Mesothelial cell of epicardium (in vitro differentiated cells): ENCODE results near the gene CCDC88C. TPM values are rescaled to one million over a fixed set of nuclear protein-coding genes. Genes with fewer than 3 reads are reported as not detected.

Experiments used
- DNase-seq, 2 experiments: peaks; one replicate each; pipeline ENCODE4 v3.0.0; 2021; ENCODE audit warnings: low spot score in 2 of 2; ENCODE audit not compliant: unreplicated experiment in 2 of 2
- H3K27ac Mint-ChIP-seq: 2 replicates; pipeline ENCODE4 v1.8.0; 2021; ENCODE audit warnings: mixed read lengths
- H3K27me3 Mint-ChIP-seq: 2 replicates; pipeline ENCODE4 v1.8.0; 2021; ENCODE audit warnings: low read depth, mixed read lengths
- H3K36me3 Mint-ChIP-seq: 2 replicates; pipeline ENCODE4 v1.8.0; 2021; ENCODE audit warnings: mixed read lengths
- H3K4me1 Mint-ChIP-seq: 2 replicates; pipeline ENCODE4 v1.8.0; 2021; ENCODE audit warnings: mixed read lengths
- H3K4me3 Mint-ChIP-seq: 2 replicates; pipeline ENCODE4 v1.8.0; 2021; ENCODE audit warnings: mild to moderate bottlenecking, moderate library complexity, mixed read lengths
- H3K9me3 Mint-ChIP-seq: 2 replicates; pipeline ENCODE4 v1.8.0; 2021; ENCODE audit warnings: mixed read lengths
- total RNA-seq: library from RNA; stranded (reverse); gene quantifications from 3 replicates; pipeline ENCODE4 v1.2.1, GENCODE V29; 2021
- TF ChIP-seq, protein P1 (sequence below): fragments of 200-600 bp; sonication (generic); IDR thresholded peaks from one replicate; pipeline ENCODE4 v1.5.0; 2021; ENCODE audit warnings: antibody characterized with exemption; ENCODE audit not compliant: unreplicated experiment

The CCDC88C gene
- total RNA-seq, 1 donor from 2014 or later = 23.7 TPM

DNA sequence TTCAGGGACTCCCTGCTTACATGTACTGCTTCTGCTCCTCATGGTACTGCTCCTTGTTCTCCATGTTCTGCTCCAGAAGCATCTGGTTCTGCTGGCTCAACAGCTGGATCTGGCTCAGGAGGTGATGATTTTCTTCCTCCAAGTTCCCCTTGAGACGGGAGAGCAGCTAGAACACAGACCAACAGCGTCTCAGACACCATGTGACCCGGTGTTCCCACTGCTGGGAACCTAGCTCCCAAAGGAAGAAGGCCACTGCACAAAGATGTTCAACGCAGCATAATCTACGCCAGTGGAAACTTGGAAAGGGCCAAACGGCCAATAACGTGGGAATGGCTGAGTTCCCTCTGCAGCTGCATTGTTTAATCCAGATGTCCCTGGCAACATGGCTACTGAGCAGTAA, 123.5 kb downstream of the CCDC88C start:
- no peak overlapping the region for H3K27ac Mint-ChIP-seq
- H3K9me3 Mint-ChIP-seq = no peaks in the 10 kb centered on the region
- peaks cover 16% of the 10 kb centered on the region for H3K36me3 Mint-ChIP-seq
- TF ChIP-seq, protein P1, sequence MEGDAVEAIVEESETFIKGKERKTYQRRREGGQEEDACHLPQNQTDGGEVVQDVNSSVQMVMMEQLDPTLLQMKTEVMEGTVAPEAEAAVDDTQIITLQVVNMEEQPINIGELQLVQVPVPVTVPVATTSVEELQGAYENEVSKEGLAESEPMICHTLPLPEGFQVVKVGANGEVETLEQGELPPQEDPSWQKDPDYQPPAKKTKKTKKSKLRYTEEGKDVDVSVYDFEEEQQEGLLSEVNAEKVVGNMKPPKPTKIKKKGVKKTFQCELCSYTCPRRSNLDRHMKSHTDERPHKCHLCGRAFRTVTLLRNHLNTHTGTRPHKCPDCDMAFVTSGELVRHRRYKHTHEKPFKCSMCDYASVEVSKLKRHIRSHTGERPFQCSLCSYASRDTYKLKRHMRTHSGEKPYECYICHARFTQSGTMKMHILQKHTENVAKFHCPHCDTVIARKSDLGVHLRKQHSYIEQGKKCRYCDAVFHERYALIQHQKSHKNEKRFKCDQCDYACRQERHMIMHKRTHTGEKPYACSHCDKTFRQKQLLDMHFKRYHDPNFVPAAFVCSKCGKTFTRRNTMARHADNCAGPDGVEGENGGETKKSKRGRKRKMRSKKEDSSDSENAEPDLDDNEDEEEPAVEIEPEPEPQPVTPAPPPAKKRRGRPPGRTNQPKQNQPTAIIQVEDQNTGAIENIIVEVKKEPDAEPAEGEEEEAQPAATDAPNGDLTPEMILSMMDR = no peak
- H3K4me1 Mint-ChIP-seq = no peaks in the 10 kb centered on the region
- H3K4me3 Mint-ChIP-seq = no peak overlapping the region
- no peaks in the 10 kb centered on the region for H3K27me3 Mint-ChIP-seq
- no peak for DNase-seq

DNA sequence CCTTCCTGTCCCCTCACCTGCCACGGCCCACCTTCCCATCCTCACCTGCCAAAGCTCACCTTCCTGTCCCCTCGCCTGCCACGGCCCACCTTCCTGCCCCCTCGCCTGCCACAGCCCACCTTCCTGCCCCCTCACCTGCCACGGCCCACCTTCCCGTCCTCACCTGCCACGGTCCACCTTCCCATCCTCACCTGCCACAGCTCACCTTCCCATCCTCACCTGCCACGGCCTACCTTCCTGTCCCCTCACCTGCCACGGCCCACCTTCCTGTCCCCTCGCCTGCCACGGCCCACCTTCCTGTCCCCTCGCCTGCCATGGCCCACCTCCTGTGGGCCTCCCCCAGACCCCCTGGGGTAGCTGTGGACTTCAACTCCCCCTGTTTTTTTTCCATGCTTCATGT, 124.3 kb downstream of the CCDC88C start:
- DNase-seq = no peak
- Mint-ChIP-seq H3K36me3 (peaks cover 11% of the 10 kb centered on the region), H3K4me3 (no peak overlapping the region), H3K4me1 (no peaks in the 10 kb centered on the region), H3K27me3 (no peaks in the 10 kb centered on the region), H3K9me3 (no peaks in the 10 kb centered on the region), H3K27ac (no peak overlapping the region)
- TF ChIP-seq, protein P1 = no peak

DNA sequence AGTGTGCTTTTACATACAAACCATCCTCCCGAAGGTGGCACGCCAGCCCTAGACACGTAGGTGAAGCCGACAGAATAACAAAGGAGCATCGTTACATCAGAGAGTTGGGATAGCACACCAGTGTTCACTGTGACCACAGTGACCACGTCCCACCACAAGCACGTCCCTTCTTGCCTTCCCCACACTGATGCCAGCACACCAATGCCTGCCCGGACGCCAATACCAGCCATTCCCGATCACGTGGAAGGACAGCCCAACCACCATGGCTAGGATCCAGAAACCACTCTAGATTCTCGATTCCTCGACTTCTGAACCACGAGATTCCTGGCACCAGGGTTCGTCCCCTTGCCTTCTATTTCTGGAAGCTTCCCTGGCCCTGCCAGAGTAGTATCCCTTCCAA, 125.1 kb downstream of the CCDC88C start:
- no peak overlapping the region for H3K4me3 Mint-ChIP-seq
- peaks cover 11% of the 10 kb centered on the region for H3K36me3 Mint-ChIP-seq
- no peak overlapping the region for H3K27ac Mint-ChIP-seq

DNA sequence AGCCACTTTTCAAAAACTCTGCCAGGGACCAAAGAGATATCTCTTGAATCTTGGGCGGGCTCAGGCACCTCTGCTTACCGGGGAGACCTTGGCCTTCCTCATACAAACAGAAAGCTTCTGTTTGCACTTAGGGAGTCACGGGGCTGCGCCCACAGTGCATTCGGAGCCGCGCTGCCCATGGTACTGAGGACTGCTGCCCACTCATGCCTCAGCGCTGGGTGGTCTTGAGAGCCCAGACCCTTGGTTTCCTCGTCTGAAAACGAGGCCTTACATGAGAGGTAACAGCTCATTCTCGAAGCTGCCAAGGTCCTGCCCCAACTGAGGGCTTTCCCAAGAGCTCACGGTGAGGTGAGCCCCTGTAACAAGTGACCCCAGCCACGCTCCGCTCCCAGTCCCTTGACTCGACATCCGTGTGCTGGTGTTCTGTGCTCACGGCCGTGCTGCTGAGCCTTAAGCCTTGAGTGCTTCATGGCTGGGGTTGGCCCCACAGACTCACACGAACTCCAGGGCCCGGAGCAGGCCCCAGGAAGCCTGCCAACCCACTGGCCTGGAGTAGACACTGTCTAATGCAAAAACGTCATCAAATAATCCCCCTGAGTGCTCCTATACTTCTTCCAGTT, 125.7 kb downstream of the CCDC88C start:
- TF ChIP-seq, protein P1 = no peak
- Mint-ChIP-seq H3K36me3 (peaks cover 8% of the 10 kb centered on the region), H3K27me3 (no peaks in the 10 kb centered on the region)

More for the DNA sequence above, 125.1 kb downstream of the CCDC88C start:
- no peak for DNase-seq
- Mint-ChIP-seq H3K4me1 (no peaks in the 10 kb centered on the region), H3K27me3 (no peaks in the 10 kb centered on the region), H3K9me3 (no peaks in the 10 kb centered on the region)
- TF ChIP-seq, protein P1 = no peak

DNA sequence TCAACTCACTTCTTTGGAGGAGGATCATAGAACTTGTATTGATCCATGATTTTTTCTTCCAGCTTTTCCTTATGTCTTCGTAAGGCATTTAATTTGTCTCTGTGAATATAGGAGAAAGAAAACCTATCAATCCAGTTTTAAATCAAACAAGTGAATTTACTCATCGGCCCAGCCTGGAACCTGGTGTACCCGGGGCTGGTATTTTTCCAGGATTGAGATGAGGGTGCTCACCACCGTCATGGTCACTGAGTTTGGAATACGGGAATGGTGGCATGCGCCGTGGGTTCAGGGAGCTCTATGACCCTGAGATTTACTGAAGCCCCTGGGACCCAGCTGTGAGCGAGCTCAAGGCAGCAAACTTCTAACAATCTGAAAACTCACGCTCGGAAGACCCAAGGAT, 126.6 kb downstream of the CCDC88C start:
- H3K27me3 Mint-ChIP-seq = no peaks in the 10 kb centered on the region
- H3K4me1 Mint-ChIP-seq = peaks cover 2% of the 10 kb centered on the region
- peaks cover 8% of the 10 kb centered on the region for H3K36me3 Mint-ChIP-seq
- no peak overlapping the region for H3K4me3 Mint-ChIP-seq
- no peak for DNase-seq
- H3K27ac Mint-ChIP-seq = no peak overlapping the region
- TF ChIP-seq, protein P1 = no peak
- H3K9me3 Mint-ChIP-seq = no peaks in the 10 kb centered on the region

More for the DNA sequence above, 125.7 kb downstream of the CCDC88C start:
- no peak overlapping the region for H3K4me3 Mint-ChIP-seq
- no peak overlapping the region for H3K27ac Mint-ChIP-seq
- DNase-seq = no peak
- no peaks in the 10 kb centered on the region for H3K9me3 Mint-ChIP-seq
- H3K4me1 Mint-ChIP-seq = no peaks in the 10 kb centered on the region
